ENCODE measurements around the gene PLD5.
"Not testable (repeated sequence)": the region's sequence is repeated elsewhere in the genome, so short reads cannot be mapped to it uniquely, and the experiment has no call there.

Gene PLD5

DNA sequence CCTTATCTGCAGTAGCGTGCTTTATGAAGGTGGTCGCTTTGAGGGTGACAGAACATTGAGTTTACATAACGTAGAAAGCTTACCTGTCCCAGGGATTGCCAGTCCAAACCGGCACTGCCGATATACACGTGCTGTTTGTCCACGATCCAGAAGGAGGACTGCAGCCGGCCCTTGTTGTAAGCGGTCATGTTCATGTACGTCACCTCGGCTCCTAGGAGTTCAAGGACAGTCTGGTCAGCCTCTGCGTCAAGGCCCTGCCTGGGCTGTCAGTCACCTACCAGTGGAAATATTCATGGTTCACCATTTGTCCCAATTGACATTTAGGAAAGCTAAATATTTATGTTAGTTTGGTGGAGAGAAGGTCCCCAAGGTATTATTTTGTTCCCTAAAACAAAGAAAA is 304.6 kb downstream of the PLD5 start:
- H3K36me3 ChIP-seq (ENCODE audit: control insufficient read depth, insufficient read depth, low read length) = no peaks in the 10 kb centered on the region
- no peak for DNase-seq (ENCODE audit: extremely low read depth, insufficient read length)
- no peaks in the 10 kb centered on the region for H3K27me3 ChIP-seq (replicated peaks; ENCODE audit: control insufficient read depth, insufficient read depth, low read length)
- H3K4me3 ChIP-seq (replicated peaks; ENCODE audit: low read depth, low read length) = no peak overlapping the region
- TF ChIP-seq, protein P1, sequence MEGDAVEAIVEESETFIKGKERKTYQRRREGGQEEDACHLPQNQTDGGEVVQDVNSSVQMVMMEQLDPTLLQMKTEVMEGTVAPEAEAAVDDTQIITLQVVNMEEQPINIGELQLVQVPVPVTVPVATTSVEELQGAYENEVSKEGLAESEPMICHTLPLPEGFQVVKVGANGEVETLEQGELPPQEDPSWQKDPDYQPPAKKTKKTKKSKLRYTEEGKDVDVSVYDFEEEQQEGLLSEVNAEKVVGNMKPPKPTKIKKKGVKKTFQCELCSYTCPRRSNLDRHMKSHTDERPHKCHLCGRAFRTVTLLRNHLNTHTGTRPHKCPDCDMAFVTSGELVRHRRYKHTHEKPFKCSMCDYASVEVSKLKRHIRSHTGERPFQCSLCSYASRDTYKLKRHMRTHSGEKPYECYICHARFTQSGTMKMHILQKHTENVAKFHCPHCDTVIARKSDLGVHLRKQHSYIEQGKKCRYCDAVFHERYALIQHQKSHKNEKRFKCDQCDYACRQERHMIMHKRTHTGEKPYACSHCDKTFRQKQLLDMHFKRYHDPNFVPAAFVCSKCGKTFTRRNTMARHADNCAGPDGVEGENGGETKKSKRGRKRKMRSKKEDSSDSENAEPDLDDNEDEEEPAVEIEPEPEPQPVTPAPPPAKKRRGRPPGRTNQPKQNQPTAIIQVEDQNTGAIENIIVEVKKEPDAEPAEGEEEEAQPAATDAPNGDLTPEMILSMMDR (IDR thresholded peaks at IDR 0.05; ENCODE audit: insufficient read depth, low read length, poor library complexity, severe bottlenecking) = no peak

DNA sequence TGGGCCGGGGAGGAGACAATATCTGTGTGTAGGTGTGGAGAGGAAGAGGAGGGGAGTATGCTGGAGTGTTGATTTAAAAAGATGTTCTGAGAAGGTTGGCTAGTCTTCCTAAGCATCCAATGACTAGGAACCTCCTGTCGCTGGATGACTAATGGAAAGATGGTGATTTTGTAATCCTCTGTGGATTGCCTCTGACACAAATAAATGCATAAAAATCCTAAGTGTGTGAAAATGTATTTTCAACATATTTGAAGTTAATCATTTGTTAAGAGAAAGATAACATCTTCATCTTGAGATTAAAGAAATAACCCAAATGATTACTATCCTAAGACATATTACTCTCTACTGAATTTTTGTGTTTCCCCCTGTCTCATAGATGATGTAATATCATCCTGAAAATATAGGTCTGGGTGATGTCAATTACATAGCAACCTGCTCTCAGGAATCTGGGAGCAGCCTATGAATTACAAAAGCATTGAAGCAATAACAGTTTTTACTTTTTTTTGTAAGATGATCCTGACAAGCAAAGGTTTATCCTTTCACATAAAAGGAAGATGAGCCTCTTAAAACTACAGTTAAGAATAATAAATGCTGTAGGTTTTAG is 305.1 kb downstream of the PLD5 start:
- Histone ChIP-seq H3K4me3 (replicated peaks; ENCODE audit: low read depth, low read length) (no peak overlapping the region), H3K27me3 (replicated peaks; ENCODE audit: control insufficient read depth, insufficient read depth, low read length) (no peaks in the 10 kb centered on the region), H3K36me3 (ENCODE audit: control insufficient read depth, insufficient read depth, low read length) (no peaks in the 10 kb centered on the region)
- TF ChIP-seq, protein P1 (IDR thresholded peaks at IDR 0.05; ENCODE audit: insufficient read depth, low read length, poor library complexity, severe bottlenecking) = no peak
- no peak for DNase-seq (ENCODE audit: extremely low read depth, insufficient read length)

DNA sequence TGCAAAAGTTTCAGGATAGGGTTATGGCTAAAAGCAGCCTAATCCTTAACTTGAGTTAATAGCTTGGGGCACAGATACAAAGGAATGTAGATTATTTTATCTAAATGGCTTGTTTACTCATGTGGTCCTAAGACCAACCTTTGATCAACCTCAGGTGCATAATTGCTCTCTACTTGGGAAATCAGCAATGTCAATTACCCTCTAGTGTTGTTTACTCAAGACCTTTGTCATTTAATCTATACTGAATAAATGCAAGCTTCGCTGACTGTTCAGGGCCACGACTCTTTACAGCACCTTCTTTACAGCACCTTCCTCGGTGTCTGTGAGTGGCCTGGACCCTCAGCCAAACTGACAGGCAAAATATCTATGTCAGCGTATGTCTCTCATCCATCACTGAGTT is 308.1 kb downstream of the PLD5 start:
- TF ChIP-seq, protein P1 (IDR thresholded peaks at IDR 0.05; ENCODE audit: insufficient read depth, low read length, poor library complexity, severe bottlenecking) = no peak
- no peaks in the 10 kb centered on the region for H3K27me3 ChIP-seq (replicated peaks; ENCODE audit: control insufficient read depth, insufficient read depth, low read length)
- no peak overlapping the region for H3K4me3 ChIP-seq (replicated peaks; ENCODE audit: low read depth, low read length)
- DNase-seq (ENCODE audit: extremely low read depth, insufficient read length) = no peak
- no peaks in the 10 kb centered on the region for H3K36me3 ChIP-seq (ENCODE audit: control insufficient read depth, insufficient read depth, low read length)

DNA sequence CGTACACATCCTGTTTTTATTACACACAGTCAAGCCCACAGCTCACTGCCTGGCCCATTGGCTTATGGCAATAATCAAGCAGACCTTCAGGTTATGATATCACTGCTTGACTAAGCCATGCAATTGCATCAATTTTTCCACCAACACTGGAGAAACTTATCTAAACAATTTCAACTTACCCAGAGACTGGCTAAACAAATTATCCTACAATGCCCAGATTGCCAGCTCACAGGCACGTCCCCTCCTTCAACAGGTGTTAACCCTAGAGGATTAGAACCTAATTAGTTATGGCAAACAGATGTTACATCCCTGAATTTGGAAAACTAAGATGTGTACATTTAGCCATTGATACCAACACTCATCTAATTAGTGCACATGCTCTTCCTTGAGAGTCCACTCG is 310.0 kb downstream of the PLD5 start:
- H3K36me3 ChIP-seq (ENCODE audit: control insufficient read depth, insufficient read depth, low read length); H3K4me3 ChIP-seq (replicated peaks; ENCODE audit: low read depth, low read length); H3K27me3 ChIP-seq (replicated peaks; ENCODE audit: control insufficient read depth, insufficient read depth, low read length); DNase-seq (ENCODE audit: extremely low read depth, insufficient read length): not testable (repeated sequence)

DNA sequence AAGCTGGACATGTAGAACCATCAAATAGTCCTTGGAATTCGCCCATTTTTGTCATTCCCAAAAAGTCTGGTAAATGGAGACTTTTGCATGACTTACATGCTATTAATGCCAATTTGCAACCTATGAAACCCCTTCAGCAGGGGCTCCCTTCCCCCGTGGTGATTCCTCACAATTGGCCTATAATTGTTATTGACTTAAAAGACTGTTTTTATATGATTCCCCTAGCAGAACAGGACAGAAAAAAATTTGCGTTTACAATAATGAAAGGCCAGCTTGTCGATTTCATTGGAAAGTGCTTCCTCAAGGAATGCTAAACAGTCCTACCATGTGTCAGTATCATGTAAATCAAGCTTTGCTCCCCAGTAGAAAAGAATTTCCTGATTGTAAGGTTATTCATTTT is 311.5 kb downstream of the PLD5 start:
- not testable (repeated sequence) for H3K27me3 ChIP-seq (replicated peaks; ENCODE audit: control insufficient read depth, insufficient read depth, low read length); DNase-seq (ENCODE audit: extremely low read depth, insufficient read length); H3K36me3 ChIP-seq (ENCODE audit: control insufficient read depth, insufficient read depth, low read length); H3K4me3 ChIP-seq (replicated peaks; ENCODE audit: low read depth, low read length)

DNA sequence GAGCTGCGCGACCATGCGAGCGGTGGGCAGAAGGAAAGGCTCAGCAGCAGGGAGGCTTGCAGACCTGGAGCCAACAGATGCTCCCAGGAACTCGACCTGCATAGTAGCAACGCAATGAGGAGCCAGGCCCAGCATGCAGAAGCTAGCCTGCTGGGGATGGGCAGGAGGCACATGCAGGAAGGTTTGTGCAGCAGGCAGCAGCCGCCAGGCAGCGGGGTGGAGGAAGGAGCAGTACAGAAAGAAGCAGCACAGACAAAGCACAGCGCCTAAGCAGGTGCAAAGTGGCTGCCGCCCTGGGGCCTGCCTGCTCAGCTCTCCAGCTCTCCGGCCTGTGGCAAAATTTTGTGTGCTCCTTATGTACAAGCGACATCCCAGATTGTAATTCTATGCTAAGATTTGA is 312.1 kb downstream of the PLD5 start:
- TF ChIP-seq, protein P1 (IDR thresholded peaks at IDR 0.05; ENCODE audit: insufficient read depth, low read length, poor library complexity, severe bottlenecking) = no peak
- Histone ChIP-seq H3K4me3 (replicated peaks; ENCODE audit: low read depth, low read length) (no peak overlapping the region), H3K36me3 (ENCODE audit: control insufficient read depth, insufficient read depth, low read length) (no peaks in the 10 kb centered on the region), H3K27me3 (replicated peaks; ENCODE audit: control insufficient read depth, insufficient read depth, low read length) (no peaks in the 10 kb centered on the region)
- no peak for DNase-seq (ENCODE audit: extremely low read depth, insufficient read length)

All from GM06990 (cell line).